Measurements from ENCODE around the gene TBC1D17. TPM values are rescaled to one million over a fixed set of nuclear protein-coding genes. Genes with fewer than 3 reads are reported as not detected.

The TBC1D17 gene
- polyA plus RNA-seq, 1 experiment: 15.6 TPM

- H3K27ac ChIP-seq (ENCODE audit: low read depth, low read length): no peak overlapping the region
- TF ChIP-seq CTCF (IDR thresholded peaks at IDR 0.05; ENCODE audit: low read depth, low read length): no peak
These were observed 44.9 kb upstream of the TBC1D17 start for GRCh38 chr19:49832556-49832955.

GRCh38 chr19:49833599-49833998 is 43.9 kb upstream of the TBC1D17 start:
- Histone ChIP-seq H3K4me3 (ENCODE audit: low read depth, low read length) (no peak overlapping the region), H3K9me3 (ENCODE audit: control insufficient read depth, insufficient read depth, low read length) (no peaks in the 10 kb centered on the region; the same call in 1 of the 2 replicates), H3K27me3 (ENCODE audit: control insufficient read depth, insufficient read depth, low read length) (no peaks in the 10 kb centered on the region), H3K27ac (ENCODE audit: low read depth, low read length) (no peak overlapping the region)
- no peak for TF ChIP-seq CTCF (IDR thresholded peaks at IDR 0.05; ENCODE audit: low read depth, low read length)
- ChIA-PET POLR2A (no interaction called here), CTCF (no interaction called here)
- DNase-seq (ENCODE audit: low read depth, low spot score): no peak

More at GRCh38 chr19:49832556-49832955, 44.9 kb upstream of the TBC1D17 start:
- ChIA-PET POLR2A (no interaction called here), CTCF (no interaction called here)
- no peak for DNase-seq (ENCODE audit: low read depth, low spot score)
- no peaks in the 10 kb centered on the region; the same call in 1 of the 2 replicates for H3K9me3 ChIP-seq (ENCODE audit: control insufficient read depth, insufficient read depth, low read length)
- no peak overlapping the region for H3K4me3 ChIP-seq (ENCODE audit: low read depth, low read length)
- no peaks in the 10 kb centered on the region for H3K27me3 ChIP-seq (ENCODE audit: control insufficient read depth, insufficient read depth, low read length)

- CTCF ChIA-PET: no interaction called here
These were observed 41.9 kb upstream of the TBC1D17 start for GRCh38 chr19:49835562-49835961.

GRCh38 chr19:49836176-49837008 is 41.1 kb upstream of the TBC1D17 start:
- ChIA-PET POLR2A (no interaction called here), CTCF (interaction anchor here (0.5 kb wide), 1 partner anchor 889 kb away, joined by 12 read pairs; no protein-coding TSS in a partner anchor)
- Histone ChIP-seq H3K9me3 (ENCODE audit: control insufficient read depth, insufficient read depth, low read length) (no peaks in the 10 kb centered on the region; the same call in 1 of the 2 replicates), H3K4me3 (ENCODE audit: low read depth, low read length) (no peak overlapping the region), H3K27ac (ENCODE audit: low read depth, low read length) (no peak overlapping the region), H3K27me3 (ENCODE audit: control insufficient read depth, insufficient read depth, low read length) (no peaks in the 10 kb centered on the region)
- no peak for TF ChIP-seq CTCF (IDR thresholded peaks at IDR 0.05; ENCODE audit: low read depth, low read length)
- no peak for DNase-seq (ENCODE audit: low read depth, low spot score)

More at GRCh38 chr19:49835562-49835961, 41.9 kb upstream of the TBC1D17 start:
- DNase-seq (ENCODE audit: low read depth, low spot score): no peak
- POLR2A ChIA-PET: interaction anchor here (0.6 kb wide), 1 partner anchor 175 kb away, joined by 4 read pairs; no protein-coding TSS in a partner anchor
- Histone ChIP-seq H3K4me3 (ENCODE audit: low read depth, low read length) (no peak overlapping the region), H3K27me3 (ENCODE audit: control insufficient read depth, insufficient read depth, low read length) (no peaks in the 10 kb centered on the region), H3K27ac (ENCODE audit: low read depth, low read length) (no peak overlapping the region), H3K9me3 (ENCODE audit: control insufficient read depth, insufficient read depth, low read length) (no peaks in the 10 kb centered on the region; the same call in 1 of the 2 replicates)
- no peak for TF ChIP-seq CTCF (IDR thresholded peaks at IDR 0.05; ENCODE audit: low read depth, low read length)

- POLR2A ChIA-PET: no interaction called here
- Histone ChIP-seq H3K4me3 (ENCODE audit: low read depth, low read length) (no peak overlapping the region), H3K9me3 (ENCODE audit: control insufficient read depth, insufficient read depth, low read length) (no peaks in the 10 kb centered on the region; the same call in 1 of the 2 replicates), H3K27me3 (ENCODE audit: control insufficient read depth, insufficient read depth, low read length) (no peaks in the 10 kb centered on the region), H3K27ac (ENCODE audit: low read depth, low read length) (no peak overlapping the region)
- CTCF ChIA-PET: interaction anchor here (0.5 kb wide), 1 partner anchor 888 kb away, joined by 12 read pairs; no protein-coding TSS in a partner anchor
- DNase-seq (ENCODE audit: low read depth, low spot score): no peak
- TF ChIP-seq CTCF (IDR thresholded peaks at IDR 0.05; ENCODE audit: low read depth, low read length): no peak
These were observed 40.5 kb upstream of the TBC1D17 start for GRCh38 chr19:49837009-49837310.

Measured in AG04450 (cell line).